KBM-7 (cell line): ENCODE data around the gene APOC3.
A peak's percentile ranks its signal among the peaks of the same experiment; 100 is the strongest.

Experiments
- DNase-seq: peaks from one replicate; pipeline ENCODE4 v3.0.0-alpha.2; 2015
- in situ Hi-C: fragments of 300-500 bp; cut with MboI; formaldehyde crosslinking; loops from 2 replicates; pipeline ENCODE4 v1.14.3; 2020; ENCODE audit warnings: low sequenced_read_pairs, low pct_unique_long_range_greater_than_20kb, mixed read lengths

APOC3 gene

DNA sequence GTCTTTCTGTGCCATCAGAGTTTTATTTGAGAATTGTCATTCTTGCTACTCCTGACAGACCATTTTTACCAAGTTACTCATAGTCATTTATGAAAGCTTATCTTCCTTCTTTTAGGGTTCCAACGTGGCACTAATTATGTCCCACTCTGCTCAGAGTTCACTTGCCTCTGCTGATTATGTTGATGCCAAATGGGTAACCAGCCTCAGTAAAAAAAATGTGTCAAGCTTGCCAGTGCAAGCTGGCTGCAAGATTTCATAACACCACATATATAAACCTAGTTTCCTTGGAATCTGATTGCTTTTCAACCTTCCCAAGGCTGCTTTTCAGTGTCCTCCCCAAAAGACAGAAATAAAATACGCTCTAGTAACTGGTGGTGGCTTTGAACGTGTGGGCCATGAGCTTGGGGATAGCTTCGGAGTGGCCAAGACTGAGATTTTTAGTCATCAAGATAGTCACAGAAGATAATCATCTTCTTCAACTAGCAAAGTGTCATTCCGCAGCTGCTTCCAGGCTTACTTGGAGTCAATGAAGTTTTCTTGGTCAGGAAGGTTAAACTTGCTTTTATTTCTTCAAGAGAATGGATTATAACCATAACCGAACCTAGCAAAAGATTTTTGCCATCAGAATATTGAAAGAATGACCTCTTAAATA lies 37.2 kb downstream of the APOC3 start:
- in situ Hi-C loops = no loop called here
- no peak for DNase-seq

DNA sequence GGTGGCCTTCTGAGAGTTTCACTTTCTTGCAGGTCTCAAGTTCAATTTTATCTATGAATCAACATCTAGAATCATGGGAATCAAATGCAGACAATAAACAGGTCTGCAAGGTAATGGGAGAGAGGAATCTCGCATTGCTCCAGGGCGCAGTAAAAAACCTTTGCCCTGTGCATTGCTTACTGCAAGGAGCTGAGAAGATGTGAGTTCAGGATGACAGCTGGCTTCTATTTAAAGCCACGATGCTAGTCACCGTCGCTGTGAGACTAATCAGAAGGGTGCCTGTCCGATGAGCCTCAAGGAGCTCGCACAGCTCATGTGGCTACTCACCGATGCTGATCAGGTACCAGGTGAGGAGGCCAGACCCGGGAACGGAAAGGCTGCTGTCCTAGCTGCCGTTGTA lies 37.9 kb downstream of the APOC3 start:
- in situ Hi-C loops = no loop called here
- no peak for DNase-seq

DNA sequence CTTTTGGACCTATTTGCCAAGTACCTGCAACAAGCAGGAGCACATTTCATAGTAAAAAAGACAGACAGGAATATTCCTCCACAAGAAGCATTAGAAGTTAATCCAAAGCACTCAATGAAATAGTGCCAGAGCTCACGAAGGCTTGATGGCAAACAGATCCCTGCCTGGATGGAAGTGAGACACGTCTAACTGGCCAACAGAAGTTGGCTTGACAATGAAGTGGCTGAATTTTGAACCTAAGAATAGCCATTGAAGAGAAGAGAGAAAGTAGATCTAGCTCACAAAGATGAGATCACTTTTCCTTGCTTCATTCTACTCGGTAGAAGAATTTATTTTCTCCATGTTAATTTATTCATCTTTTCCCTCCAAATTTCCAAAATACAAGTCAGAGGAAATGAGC lies 38.4 kb downstream of the APOC3 start:
- in situ Hi-C loops = no loop called here
- DNase-seq = no peak

DNA sequence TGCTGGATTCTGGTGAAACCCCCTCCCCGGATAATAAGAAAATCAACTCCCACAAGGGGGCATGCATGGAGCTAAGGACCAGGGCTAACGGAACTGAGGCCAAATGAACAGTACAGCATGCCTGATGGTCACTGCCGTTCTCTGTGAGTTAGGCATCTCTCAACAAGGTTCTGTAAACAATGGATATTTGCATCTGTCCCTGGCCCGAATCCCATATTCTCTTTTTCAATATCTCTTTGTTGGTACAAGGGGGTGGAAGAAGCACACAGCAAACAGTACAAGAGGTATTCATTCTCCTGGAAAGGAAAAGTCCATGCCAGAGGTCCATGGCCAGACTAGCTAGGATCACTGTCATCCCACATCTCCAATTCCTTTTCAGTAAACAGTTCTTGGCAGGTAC lies 39.9 kb downstream of the APOC3 start:
- DNase-seq = no peak
- in situ Hi-C loops = no loop called here

DNA sequence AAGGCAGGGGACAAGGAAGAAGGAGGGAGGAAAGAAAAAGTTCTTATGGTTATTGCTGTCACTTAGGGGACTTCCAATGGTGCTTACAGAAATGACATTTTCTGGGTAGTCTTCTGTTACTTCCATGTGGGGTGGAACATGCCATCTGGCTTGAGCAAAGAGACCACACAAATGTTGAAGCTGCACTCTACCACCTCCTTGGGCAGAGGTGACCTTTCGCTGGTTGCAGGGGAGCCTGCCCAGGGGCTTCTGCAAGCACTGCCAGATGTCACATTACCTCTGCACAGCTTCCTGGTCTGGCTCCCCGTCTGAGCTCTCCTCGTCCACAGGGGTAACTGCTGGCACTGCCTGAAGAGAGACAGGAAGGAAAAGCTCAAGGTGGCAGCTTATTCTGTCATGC lies 40.3 kb downstream of the APOC3 start:
- in situ Hi-C loops = no loop called here

DNA sequence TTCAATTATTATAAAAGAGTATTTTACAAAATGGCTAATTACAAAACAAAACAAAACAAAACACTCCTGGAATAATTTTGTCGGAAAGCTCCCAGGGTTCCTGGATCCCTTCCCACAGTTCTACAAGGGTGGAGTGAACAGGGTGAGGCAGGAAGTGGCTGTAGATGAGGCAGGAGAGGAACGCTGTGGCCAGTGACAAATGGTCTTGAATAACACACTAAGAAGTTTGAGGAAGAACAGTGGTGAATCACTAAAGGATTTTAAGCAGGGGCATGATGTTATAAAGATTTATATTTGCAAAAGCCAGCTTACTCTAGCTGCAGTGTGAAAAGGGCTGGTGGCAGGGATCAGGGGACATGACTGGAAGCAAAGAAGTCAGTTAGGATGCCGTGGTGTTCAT lies 41.5 kb downstream of the APOC3 start:
- in situ Hi-C loops = no loop called here
- no peak for DNase-seq

More for the DNA sequence above, 40.3 kb downstream of the APOC3 start:
- peak; percentile 69 for DNase-seq

DNA sequence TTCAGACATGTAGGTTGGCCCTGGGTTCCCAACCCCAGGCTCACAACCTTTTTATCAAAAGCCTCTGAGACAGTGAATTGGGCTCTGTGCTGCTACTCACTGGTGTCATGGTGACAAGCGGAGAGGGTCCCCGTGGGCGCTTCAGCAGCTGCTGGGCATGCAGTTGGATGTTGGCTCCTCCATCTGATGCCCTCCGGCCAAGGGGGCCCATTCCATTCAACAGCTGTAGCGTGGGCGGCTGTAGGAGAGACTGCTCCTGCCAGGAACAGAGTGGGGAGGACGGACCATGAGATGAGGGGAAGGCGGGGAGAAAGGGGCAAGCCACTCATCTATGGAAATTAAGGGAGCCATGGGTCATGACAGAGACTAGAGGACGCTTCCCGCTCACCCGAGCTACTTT lies 43.7 kb downstream of the APOC3 start:
- in situ Hi-C loops = no loop called here
- no peak for DNase-seq

DNA sequence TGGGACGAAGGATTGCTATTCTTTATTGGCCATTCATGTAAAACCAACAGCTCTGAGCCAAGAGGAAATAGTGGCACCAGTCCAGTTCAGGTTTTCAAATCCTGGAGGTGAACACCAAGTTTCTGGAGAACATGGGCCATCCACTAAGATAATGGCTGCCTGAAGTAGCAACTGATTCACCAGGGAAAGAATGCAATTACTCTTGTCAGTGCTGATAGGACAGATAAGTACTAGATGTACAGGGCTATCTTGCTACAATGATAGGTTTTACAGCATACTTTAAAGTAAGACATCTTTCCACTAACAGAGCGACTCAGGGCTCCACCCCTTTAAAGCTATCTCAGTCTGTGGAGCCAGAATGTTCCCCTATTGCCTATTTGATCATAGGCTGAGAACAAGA lies 44.5 kb downstream of the APOC3 start:
- in situ Hi-C loops = no loop called here
- DNase-seq = no peak

DNA sequence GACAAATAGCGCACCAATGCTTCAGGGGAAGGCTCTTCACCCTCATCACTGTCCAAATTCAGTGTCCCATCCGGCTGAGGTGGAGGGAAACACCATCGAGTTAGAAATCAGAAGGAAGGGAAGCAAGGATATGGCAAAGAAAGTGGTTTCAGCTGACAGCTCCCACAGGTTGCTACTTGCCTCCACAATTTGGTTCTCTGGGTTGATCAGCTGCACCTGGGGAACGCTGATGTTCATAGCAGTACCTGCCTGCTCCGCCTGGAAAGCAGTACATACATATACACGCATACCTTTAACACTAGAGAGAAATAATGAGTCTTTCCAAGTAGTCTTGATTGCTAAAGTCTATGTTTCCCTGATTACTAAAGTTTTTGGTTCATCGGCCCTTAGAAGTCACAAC lies 45.5 kb downstream of the APOC3 start:
- in situ Hi-C loops = loop anchor here (25.0 kb wide), 1 partner anchor 212 kb away; the partner anchor contains the start of gene SIK3
- DNase-seq = no peak

DNA sequence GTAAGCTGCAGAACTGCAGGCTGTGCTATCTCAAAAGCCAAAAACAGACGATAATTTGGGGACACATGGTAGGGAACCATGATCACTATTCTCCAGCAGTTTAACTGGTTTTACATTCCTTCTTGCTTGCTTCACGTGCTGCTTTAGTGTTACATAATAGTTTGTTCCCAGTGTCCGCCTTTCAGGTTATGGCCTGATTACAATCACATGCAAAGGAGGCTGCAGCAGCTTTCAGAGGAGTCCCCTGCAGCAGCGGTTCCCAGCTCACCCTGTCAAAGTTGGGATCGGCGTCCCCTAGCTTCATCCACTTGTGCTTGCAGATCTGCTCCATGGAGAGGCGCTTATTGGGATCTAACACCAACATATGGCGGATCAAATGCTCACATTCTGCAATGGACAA lies 46.9 kb downstream of the APOC3 start:
- in situ Hi-C loops = loop anchor here (25.0 kb wide), 1 partner anchor 211 kb away; the partner anchor contains the start of gene SIK3
- no peak for DNase-seq

DNA sequence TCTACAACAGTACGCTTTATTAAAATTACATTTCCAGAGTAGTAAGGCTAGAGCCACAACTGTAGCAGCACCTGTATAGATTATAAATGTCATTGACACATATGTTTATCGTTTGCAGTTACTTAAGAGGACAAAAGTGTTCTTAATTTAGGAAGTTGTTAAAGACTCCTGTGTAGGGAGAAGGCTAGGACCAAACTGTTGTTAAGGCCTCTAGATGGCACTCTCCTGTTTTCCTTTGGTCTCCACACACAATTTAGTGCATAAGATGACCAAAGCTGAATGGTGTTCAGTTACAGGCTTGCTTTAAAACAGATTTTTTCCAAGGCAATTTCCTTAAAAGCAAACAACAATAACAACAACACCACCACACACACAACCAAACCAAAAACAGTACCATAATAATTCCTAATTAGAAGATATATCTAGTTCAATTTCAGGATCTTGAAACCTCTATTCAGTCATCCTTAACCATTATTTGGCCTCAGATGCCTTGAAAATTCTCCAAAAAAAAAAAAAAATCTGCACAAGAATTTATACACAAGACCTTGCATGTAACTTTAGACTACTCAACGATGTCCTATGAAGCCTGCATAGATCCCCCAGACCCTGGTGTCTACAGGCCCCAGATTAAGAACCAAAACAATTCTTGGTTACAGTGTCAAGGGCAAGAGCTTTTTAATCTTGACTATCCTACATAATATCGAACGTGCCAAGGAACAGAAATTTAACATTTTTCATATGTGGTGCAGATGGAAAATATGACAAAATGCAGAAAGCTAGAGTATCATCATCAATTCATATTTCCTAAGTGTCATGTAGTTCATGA lies 50.3 kb downstream of the APOC3 start:
- DNase-seq = peak; percentile 77
- in situ Hi-C loops = loop anchor here (25.0 kb wide), 1 partner anchor 207 kb away; the partner anchor contains the start of gene SIK3

DNA sequence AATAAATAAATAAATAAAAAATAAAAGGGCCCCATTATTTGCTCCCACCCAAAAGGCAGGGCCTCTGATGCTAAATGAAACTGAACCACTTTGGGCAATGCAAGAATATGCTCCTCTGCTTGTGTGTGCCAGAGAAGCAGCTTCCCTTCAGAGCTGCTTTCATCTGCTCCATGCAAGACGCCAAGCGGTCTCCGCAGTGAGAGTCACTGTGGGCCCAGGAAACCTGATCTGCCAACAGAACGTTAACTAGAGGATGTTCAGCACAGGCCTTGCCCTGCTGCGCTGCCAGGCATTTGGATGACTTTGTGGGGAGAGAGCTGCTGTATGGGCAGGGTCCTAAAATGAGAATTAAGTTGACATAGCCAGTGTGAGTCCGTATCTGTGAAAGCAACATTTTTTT lies 51.4 kb downstream of the APOC3 start:
- in situ Hi-C loops = loop anchor here (25.0 kb wide), 1 partner anchor 206 kb away; the partner anchor contains the start of gene SIK3
- DNase-seq = no peak

DNA sequence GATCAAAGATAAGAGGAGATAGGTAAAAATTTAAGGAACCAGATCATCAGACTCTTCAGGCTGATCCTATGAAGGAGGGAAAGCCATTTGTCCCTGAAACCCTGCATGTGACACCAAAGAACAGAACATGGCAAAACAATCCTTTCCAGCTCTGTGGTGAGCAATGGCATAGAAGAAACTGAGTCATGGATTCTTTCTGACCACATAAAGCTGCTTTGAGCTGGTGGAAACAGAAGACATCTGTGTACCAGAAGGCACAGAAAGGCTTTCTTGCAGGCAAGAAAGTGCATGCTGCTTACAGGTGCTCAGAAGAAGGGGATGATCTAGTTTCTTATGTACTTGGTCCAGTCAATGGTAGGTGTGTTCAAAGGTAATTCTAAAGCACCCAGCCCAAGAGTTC lies 52.7 kb downstream of the APOC3 start:
- in situ Hi-C loops = loop anchor here (25.0 kb wide), 1 partner anchor 205 kb away; the partner anchor contains the start of gene SIK3
- DNase-seq = no peak
